CD1c-positive myeloid dendritic cell (primary cell): ENCODE measurements around the gene ADNP.

Experiments used
- DNase-seq: peaks from one replicate; pipeline ENCODE4 v3.0.0-alpha.2; 2016; ENCODE audit errors: extremely low spot score

Gene ADNP

GRCh38 chr20:50874111-50874757, 57.0 kb downstream of the ADNP start:
- DNase-seq = no peak

- no peak for DNase-seq
Measured at GRCh38 chr20:50873585-50873984, 57.7 kb downstream of the ADNP start.

GRCh38 chr20:50872560-50873425, 58.4 kb downstream of the ADNP start:
- DNase-seq = no peak

GRCh38 chr20:50870561-50871161, 60.6 kb downstream of the ADNP start:
- DNase-seq = no peak

GRCh38 chr20:50868509-50869495, 62.4 kb downstream of the ADNP start:
- DNase-seq = no peak

GRCh38 chr20:50867805-50868204, 63.4 kb downstream of the ADNP start:
- DNase-seq = no peak

- no peak for DNase-seq
Measured at GRCh38 chr20:50866831-50867230, 64.4 kb downstream of the ADNP start.

GRCh38 chr20:50866036-50866685, 65.1 kb downstream of the ADNP start:
- DNase-seq = no peak

GRCh38 chr20:50865591-50865990, 65.6 kb downstream of the ADNP start:
- DNase-seq = no peak

- no peak for DNase-seq
Measured at GRCh38 chr20:50865114-50865513, 66.1 kb downstream of the ADNP start.

GRCh38 chr20:50862546-50862945, 68.7 kb downstream of the ADNP start:
- no peak for DNase-seq

GRCh38 chr20:50861012-50861411, 70.2 kb downstream of the ADNP start:
- no peak for DNase-seq

GRCh38 chr20:50859161-50859560, 72.1 kb downstream of the ADNP start:
- DNase-seq = no peak

GRCh38 chr20:50858525-50858924, 72.7 kb downstream of the ADNP start:
- DNase-seq = no peak

GRCh38 chr20:50857348-50857747, 73.9 kb downstream of the ADNP start:
- DNase-seq = no peak

GRCh38 chr20:50856475-50857041, 74.7 kb downstream of the ADNP start:
- no peak for DNase-seq

GRCh38 chr20:50855498-50856474, 75.5 kb downstream of the ADNP start:
- no peak for DNase-seq

- no peak for DNase-seq
Measured at GRCh38 chr20:50854506-50855249, 76.6 kb downstream of the ADNP start.

- no peak for DNase-seq
Measured at GRCh38 chr20:50852085-50852484, 79.2 kb downstream of the ADNP start.
